ENCODE measurements around the gene CPTP.
A peak's percentile ranks its signal among the peaks of the same experiment; 100 is the strongest.

Gene CPTP

DNA sequence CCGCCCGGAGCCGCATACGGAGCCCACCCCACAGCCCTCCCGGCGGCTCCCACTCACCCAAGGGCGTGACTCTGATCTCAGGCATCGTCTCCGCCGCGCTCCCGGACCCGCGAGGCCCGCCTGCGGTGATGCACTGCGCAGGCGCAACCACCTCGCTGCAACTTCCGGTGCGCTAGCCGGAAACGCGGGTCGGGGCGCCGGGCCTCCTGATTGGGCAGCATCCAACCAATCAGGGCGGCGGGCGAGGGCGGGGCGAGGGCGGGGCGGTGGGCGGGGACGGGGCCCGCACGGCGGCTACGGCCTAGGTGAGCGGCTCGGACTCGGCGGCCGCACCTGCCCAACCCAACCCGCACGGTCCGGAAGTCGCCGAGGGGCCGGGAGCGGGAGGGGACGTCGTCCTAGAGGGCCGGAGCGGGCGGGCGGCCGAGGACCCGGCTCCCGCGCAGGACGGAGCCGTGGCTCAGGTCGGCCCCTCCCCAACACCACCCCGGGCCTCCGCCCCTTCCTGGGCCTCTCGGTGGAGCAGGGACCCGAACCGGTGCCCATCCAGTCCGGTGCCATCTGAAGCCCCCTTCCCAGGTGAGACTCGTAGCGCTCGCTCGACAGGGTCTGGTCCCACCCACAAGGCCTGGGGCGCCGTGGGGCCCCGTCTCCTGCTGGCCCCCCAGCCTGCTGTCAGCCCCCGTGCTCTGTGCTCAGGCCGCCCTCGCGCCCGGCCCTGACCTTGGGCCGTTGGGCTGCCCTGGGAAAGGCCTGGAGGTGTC is at the start of gene CPTP, which contains the start of gene INTS11:
CPTP (plus strand) TSS at position 279 of the 764 bp plus-strand sequence. CDS start 2,109 bp downstream, outside the sequence.
INTS11 (minus strand) TSS at position 137 of the 764 bp plus-strand sequence; CDS start at position 85, 52 bp downstream.
- DNase-seq = peak; percentile 95

DNA sequence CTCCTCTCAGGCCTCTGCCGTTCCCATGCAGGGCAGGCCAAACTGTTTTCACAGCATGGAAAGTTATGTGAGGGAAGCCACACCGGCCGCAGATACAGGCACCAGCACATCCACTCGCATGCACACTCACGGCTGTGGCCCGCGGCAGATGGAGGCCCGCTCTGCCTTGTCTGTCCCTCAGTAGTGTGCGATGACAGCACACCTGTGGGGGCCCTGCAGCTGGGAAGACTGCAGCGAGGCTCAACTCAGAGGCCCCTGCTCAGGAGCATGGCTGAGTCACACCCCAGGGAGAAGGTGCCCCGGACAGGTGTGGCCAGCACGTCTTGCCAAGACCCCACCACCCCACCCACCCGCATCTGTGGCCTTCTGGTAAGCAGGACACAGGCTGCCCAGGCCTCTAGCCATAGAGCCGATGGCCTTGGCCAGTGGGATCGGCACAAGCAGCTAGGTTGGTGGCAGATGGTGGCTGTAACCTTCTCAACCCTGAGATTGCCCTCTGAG is 49.6 kb upstream of the CPTP start:
- DNase-seq = no peak

DNA sequence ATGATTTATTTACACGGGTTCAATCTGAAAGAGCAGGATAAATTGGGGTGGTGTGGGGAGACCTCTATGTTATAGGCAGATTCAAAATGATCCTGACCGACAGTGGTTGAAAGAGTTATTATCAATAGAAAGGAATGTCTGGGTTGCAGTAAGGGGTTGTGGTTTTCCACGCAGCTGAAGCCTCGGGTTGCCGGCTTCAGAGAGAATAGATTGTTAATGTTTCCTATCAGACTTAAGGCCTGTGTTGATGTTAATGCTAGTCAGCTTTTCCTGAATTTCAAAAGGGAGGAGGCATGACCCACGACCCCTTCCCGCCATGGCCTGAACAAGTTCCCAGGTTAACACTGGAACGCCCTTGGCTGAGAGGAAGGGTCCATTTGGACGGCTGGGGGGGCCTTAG is 48.8 kb upstream of the CPTP start:
- no peak for DNase-seq

DNA sequence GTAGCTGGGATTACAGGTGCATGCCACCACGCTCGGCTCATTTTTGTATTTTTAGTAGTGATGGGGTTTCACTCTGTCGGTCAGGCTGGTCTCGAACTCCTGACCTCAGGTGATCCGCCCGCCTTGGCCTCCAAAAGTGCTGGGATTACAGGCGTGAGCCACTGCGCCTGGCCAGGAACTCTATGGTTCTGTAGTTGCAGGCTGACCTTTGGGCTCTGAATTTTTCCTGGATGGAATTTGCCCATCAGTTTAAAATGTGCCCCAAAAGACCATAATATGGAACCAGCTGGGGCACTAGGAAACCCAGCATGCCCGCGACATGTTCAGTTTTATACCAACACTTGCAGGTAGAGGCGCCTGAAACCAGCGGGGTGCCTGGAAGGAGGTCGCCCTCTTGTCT is 46.0 kb upstream of the CPTP start:
- no peak for DNase-seq

DNA sequence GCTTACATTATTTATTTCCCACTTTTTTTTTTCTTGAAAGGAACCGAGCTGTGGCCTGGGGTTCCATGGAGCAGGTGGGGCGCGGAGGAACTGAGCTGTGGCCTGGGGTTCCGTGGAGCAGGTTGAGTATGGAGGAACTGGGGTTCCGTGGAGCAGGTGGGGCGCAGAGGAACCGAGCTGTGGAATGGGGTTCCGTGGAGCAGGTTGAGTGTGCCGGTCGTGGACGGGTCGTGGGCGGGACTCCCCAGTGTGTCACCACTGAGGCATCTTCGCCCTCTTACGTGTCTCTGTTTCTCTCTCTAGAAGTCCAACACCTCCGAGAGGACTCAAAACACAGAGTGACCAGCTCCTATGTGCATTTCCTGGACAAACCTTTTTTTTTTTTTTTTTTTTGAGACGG is 45.6 kb upstream of the CPTP start:
- DNase-seq = no peak

DNA sequence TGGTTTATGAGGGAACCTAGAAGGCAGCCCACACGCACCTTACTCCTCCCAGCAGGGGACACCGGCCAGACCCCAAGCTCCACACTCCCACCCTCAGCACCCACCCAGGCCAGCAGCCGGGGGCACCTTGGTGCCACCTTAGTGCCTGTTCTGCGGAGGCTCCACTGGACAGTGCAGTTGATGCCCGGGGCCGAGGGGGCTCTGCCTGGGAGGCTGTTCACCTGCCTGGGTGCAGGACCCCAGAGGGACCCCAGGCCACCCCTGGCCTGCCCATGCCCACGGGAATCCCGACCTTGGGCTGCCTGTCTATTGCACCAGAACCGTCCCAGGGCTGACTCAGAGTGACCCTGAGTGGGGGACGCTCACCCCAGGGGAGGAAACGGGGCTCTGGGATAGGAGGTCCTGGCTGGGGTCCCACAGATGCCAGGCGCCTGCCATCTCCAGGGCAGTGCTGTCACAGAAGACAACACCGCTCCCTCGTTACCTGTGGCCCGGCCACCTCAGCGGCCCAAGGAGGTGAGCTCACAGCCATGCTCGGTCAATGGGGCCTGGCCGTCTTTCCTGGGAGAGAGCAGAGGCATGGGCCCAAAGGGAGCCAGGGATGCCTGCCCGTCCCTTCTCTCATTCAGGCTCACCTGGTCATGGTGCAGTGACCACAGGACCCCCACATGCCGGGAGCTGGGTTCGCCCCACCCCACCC is 43.7 kb upstream of the CPTP start:
- DNase-seq = no peak

DNA sequence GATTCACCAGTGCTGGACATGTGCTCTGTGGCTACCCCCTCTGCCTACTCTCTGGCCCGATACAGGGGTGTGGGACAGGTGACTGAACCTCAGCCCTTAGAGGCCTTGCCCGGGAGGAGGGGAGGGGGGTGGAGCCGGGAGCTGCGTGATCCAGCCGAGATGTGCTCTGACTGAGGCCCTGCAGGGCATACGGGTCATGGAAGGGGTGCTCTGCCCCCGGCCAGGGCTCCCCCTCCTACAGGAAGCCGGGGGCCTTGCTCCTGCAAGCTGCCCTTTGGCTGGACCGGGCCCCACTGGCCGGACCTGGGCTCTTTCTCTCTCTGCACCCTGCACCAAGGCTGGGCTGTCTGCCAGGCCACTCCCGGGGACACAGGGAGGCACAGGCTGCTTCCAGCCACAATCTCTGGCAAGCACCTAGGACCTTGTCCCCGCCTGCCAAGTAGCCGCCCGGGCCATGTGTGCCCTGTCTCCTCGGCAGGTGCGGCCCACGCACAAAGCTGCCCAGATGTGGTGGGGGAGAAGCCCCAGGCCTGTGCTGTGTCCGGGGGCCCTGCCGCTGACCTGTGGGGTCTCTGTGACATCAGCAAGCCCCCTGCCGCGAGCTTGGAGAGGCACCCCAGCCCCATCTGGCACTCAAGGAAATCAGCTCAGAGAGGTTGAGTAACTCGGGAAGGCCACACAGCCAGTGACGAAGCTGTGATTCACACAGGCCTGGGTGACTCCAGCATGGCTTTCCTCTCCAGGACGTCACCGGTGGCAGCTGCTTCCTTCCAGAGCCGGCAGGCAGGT is 42.9 kb upstream of the CPTP start:
- DNase-seq = no peak

DNA sequence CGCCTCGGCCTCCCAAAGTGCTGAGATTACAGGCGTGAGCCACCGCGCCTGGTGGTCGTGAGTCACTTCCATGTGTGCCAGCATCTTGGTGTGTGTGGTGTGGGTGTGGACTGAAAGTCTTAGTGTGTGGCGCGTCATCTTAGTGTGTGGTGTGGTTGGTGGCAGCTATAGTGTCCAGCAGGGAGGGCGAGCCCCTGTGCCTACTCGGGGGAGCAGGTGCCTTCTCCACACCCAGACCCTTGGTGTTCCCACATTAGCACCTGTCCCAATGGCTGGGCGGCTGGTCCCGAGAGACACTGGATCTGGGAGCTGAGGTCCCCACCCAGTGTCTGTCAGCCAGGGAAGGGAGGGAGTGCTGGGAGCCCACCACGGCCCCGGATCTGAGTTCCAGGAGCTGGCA is 41.6 kb upstream of the CPTP start:
- no peak for DNase-seq

DNA sequence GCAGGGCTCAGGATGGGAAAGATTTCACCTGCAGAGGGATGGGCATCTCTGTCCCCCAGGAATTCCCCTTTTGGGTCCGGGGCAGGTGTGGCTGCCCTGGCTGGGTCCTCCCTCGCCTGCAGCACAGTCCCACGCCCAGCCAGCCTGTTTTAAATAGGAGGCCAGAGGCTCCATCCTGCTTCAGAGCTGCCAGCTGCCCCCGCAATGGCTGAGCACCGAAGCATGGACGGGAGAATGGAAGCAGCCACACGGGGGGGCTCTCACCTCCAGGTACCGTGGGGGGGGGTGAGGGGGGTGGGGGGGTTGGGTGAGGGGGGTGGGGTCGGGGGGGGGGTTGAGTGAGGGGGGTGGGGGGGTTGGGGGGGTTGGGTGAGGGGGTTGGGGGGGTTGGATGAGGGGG is 40.8 kb upstream of the CPTP start:
- no peak for DNase-seq

DNA sequence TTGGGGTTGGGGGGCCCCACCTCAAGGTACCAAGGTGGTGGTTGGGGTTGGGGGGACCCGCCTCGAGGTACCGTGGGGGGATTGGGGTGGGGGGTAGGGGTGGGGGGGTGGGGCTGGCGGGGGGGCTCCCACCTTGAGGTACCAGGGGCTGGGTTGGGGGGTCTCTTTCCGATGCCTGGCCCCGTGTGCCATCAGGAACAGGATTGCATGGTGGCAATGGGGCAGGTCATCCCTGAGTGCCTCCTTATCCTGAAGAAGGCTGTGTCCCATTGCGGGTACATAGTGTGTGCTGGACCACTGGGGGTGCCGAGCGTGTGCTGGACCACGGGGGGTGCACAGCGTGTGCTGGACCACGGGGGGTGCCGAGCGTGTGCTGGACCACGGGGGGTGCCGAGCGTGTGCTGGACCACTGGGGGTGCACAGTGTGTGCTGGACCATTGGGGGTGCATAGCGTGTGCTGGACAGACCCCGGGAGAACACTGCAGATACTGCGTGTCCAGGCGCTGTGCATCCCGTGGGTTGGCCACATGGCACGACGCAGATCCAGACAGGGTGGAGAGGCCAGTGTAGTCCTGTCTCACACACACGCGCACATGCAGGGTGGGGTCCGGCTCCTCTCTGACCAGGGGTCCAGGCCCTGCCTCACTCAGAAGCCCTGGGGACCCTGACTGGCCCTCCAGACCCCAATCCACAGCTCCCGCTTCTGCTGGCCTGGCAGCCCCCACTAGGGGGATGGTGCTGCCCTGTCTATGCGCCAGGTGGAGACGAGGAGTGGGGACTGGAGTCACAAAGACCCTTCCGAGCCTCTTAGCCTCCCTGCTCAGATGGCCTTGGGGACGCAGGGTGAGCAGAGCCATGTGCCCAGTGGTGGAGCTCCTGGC is 40.1 kb upstream of the CPTP start:
- DNase-seq = no peak

DNA sequence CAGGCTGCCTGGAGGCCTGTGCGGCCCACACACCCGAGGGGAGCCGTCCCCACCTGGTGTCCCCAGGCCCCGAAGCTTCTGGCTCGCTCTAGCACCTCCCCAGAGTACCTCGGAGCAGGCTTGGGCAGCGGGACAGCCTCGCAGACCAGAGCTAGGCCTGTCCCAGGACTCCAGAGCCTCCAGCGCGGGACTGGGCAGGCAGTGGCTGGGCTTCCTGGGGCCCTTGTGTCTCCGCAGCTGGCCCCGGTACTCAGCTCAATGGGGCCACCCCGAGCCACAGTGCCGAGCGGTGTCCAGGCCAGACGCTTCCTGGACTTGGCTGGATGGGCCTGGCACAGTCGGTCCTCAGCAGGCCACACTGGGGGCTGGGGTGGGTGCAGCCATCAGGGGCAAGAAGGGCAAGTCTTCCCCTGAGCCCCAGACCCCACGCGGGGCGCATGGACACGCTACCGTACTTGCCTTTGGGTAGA is 39.5 kb upstream of the CPTP start:
- DNase-seq = no peak

DNA sequence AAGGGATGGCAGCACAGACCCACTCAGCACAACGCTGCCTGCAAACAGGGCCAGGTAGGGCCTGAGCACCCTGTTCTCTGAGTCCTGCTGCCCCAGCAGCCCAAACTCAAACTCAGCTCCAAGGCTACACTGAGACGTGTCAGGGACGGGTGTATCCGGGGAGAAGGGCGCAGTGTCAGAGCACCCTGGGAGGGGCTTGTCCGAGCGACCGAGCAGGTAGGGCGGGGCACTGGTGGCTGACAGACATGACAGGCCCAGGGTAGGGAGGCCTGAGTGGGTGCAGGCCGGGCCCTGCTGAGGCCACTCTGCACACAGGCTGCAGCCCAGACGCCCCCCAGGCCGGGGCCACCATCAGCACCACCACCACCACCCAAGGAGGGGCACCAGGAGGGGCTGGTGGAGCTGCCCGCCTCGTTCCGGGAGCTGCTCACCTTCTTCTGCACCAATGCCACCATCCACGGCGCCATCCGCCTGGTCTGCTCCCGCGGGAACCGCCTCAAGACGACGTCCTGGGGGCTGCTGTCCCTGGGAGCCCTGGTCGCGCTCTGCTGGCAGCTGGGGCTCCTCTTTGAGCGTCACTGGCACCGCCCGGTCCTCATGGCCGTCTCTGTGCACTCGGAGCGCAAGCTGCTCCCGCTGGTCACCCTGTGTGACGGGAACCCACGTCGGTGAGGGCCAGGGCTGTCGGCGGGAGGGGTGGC is 38.8 kb upstream of the CPTP start:
- DNase-seq = no peak

DNA sequence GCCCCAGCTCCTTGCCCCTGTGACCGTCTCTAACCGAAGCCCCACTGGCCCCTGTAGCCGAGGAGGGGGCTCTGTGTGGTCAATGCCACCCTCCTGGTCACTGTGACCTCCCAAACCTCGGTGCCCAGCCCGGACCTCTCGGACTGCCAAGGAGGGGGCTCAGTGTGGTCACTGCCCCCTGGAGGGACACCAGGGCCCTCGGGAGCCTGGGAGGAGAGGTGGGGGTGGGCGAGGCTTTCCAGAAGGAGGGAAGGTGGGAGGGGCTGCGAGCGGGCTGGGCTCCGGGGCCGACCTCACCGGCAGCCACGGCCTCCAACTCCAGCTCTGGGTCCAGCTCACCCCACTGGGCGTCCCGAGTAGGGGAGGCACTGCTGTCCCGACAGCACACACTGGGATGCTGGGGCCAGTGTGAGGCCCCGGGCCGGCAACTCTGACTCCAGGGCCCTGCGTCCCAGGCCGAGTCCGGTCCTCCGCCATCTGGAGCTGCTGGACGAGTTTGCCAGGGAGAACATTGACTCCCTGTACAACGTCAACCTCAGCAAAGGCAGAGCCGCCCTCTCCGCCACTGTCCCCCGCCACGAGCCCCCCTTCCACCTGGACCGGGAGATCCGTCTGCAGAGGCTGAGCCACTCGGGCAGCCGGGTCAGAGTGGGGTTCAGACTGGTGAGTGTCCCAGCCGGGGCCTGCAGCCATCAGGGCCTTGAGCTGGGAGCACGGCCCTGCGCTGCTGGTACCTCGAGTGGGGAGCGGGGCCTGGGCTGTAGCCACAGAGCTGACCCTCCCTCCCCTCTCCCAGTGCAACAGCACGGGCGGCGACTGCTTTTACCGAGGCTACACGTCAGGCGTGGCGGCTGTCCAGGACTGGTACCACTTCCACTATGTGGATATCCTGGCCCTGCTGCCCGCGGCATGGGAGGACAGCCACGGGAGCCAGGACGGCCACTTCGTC is 38.0 kb upstream of the CPTP start:
- no peak for DNase-seq

DNA sequence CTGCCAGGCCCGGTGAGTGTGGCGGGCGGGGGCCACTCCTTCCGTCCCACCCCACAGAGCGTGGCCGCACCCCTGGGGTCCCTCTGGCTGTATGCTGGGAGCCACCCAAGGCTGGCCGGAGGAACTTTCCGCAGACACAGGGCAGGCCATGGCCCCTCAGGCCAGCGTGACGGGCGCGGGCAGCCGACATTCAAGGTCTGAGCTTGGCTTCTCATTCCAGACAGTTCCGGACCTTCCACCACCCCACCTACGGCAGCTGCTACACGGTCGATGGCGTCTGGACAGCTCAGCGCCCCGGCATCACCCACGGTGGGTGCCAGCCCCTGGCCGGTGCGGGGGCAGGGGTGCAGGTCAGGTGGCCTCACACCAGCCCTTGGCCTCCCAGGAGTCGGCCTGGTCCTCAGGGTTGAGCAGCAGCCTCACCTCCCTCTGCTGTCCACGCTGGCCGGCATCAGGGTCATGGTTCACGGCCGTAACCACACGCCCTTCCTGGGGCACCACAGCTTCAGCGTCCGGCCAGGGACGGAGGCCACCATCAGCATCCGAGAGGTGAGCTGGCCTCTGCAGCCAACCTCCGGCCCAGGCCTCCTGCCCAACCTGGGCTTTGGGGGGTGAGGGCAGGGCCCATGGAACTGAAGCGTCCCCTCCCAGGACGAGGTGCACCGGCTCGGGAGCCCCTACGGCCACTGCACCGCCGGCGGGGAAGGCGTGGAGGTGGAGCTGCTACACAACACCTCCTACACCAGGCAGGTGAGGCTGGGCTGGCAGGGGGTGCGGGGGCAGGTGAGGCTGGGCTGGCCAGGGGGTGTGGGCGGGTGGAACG is 37.1 kb upstream of the CPTP start:
- DNase-seq = no peak

DNA sequence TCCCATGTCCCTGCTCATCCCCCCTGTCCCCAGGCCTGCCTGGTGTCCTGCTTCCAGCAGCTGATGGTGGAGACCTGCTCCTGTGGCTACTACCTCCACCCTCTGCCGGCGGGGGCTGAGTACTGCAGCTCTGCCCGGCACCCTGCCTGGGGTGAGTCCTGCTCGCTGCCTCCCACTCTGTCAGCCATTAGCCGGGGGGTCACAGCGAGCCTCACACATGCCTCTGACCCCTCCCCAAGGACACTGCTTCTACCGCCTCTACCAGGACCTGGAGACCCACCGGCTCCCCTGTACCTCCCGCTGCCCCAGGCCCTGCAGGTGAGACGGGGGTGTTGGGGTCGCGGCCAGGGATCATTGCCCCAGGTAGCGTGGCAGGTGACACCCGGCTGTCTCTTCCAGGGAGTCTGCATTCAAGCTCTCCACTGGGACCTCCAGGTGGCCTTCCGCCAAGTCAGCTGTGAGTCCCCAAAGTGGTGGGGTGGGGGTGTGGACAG is 34.3 kb upstream of the CPTP start:
- DNase-seq = peak; percentile 75

DNA sequence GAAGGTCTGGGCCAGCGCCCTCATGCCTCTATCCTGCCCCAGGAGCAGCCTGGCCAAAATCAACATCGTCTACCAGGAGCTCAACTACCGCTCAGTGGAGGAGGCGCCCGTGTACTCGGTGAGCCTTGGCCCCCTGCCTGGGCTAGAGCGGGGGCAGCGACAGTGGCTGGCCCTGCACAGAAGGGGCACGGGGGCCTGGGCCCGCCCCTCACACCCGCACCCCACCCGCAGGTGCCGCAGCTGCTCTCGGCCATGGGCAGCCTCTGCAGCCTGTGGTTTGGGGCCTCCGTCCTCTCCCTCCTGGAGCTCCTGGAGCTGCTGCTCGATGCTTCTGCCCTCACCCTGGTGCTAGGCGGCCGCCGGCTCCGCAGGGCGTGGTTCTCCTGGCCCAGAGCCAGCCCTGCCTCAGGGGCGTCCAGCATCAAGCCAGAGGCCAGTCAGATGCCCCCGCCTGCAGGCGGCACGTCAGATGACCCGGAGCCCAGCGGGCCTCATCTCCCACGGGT is 33.5 kb upstream of the CPTP start:
- DNase-seq = no peak

DNA sequence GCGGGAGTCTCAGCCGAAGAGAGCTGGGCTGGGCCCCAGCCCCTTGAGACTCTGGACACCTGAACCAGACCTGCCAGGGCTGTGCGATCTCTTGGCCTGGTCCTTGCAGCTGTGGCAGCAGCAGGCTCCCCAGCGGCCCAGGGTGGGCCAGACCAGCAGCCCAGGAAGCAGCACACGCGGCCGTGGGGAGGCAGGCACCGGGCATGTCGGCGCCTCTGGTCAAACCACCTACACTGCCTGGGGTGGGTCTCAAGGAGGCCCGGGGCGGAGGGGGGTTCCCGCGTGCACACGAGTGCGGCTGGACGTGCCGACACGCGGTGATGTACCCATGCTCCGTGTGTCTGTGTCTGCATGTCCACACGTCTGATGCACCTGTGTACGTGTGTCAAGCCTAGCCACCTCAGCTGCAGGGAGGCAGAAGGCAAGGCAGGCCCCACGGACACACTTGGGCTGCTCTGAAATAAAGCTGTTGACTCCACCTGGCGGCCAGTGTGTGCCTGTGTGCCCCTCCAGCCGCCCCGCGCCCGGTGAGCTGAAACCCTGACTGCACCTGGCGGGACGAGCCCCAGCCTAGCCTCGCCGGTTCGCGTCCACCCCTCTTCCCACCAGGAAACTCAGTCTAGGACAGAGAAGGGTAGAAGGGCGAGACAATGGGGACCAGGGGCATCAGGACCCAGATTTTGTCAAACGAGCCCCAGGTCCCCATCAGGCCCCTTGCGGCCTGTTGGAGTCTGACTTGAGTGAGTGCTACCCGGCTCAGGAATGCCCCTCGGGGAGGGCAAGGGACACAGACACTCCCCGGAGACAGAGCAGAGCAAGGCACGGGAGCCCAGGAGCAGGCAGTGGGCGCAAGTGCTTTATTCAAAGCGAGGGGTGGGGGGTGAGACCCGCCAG is 32.8 kb upstream of the CPTP start:
- DNase-seq = peak; percentile 74

DNA sequence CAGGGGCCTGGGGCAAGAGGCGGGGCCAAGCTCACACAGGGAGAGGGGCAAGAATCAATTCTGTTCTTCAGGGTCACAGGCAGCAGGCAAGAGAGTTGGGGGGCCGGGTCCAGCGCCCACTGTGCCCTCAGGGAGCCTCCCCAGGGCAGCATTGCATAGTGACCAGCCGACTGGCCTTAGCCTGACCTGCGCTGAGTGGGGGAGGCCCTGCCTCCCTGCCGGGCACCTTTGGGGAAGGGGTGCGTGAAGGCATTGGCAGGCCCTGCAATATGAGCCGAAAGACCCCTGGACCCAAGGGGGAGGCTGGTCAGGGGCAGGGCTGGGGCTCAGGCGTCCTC is 32.2 kb upstream of the CPTP start:
- DNase-seq = no peak
